Nephron progenitor cell (in vitro differentiated cells): Measurements from ENCODE around the gene MAPRE2.

Experiments
- DNase-seq: peaks from one replicate; pipeline ENCODE4 v3.0.0; 2021
- H3K27ac Mint-ChIP-seq: 2 replicates; pipeline ENCODE4 v1.8.0; 2021; ENCODE audit warnings: mild to moderate bottlenecking, moderate library complexity, mixed read lengths
- H3K27me3 Mint-ChIP-seq: 2 replicates; pipeline ENCODE4 v1.8.0; 2021; ENCODE audit warnings: mild to moderate bottlenecking, low read depth, mixed read lengths; ENCODE audit not compliant: poor library complexity
- H3K36me3 Mint-ChIP-seq: 2 replicates; pipeline ENCODE4 v1.8.0; 2021; ENCODE audit warnings: low read depth, mixed read lengths
- H3K4me1 Mint-ChIP-seq: 2 replicates; pipeline ENCODE4 v1.8.0; 2021; ENCODE audit warnings: mixed read lengths
- H3K4me3 Mint-ChIP-seq: 2 replicates; pipeline ENCODE4 v1.8.0; 2021; ENCODE audit warnings: mild to moderate bottlenecking, moderate library complexity, mixed read lengths
- H3K9me3 Mint-ChIP-seq: 2 replicates; pipeline ENCODE4 v1.8.0; 2021; ENCODE audit warnings: mild to moderate bottlenecking, moderate library complexity, mixed read lengths
- CTCF ChIP-seq: fragments of 200-600 bp; sonication (generic); IDR thresholded peaks from 2 replicates; pipeline ENCODE4 v1.5.0; 2021; ENCODE audit warnings: antibody characterized with exemption

The MAPRE2 gene

GRCh38 chr18:35139517-35139916 is 98.3 kb downstream of the MAPRE2 start:
- H3K27me3 Mint-ChIP-seq = peaks cover 2% of the 10 kb centered on the region
- no peak for DNase-seq
- H3K4me1 Mint-ChIP-seq = peaks cover 36% of the 10 kb centered on the region
- peaks cover 51% of the 10 kb centered on the region for H3K36me3 Mint-ChIP-seq
- no peak overlapping the region for H3K27ac Mint-ChIP-seq
- TF ChIP-seq CTCF = no peak
- no peaks in the 10 kb centered on the region for H3K9me3 Mint-ChIP-seq
- H3K4me3 Mint-ChIP-seq = no peak overlapping the region

- H3K4me1 Mint-ChIP-seq = peaks cover 36% of the 10 kb centered on the region
- TF ChIP-seq CTCF = no peak
- peaks cover 2% of the 10 kb centered on the region for H3K9me3 Mint-ChIP-seq
- H3K27me3 Mint-ChIP-seq = peaks cover 2% of the 10 kb centered on the region
- no peak overlapping the region for H3K4me3 Mint-ChIP-seq
- peaks cover 49% of the 10 kb centered on the region for H3K36me3 Mint-ChIP-seq
- DNase-seq = no peak
- no peak overlapping the region for H3K27ac Mint-ChIP-seq
These were observed 99.9 kb downstream of the MAPRE2 start for GRCh38 chr18:35141077-35141476.

- peaks cover 5% of the 10 kb centered on the region for H3K27me3 Mint-ChIP-seq
- peak overlapping the region; percentile 90 for H3K27ac Mint-ChIP-seq
- peaks cover 50% of the 10 kb centered on the region for H3K36me3 Mint-ChIP-seq
- DNase-seq = no peak
- TF ChIP-seq CTCF = no peak
- H3K4me3 Mint-ChIP-seq = no peak overlapping the region
- peaks cover 5% of the 10 kb centered on the region for H3K9me3 Mint-ChIP-seq
- H3K4me1 Mint-ChIP-seq = peaks cover 36% of the 10 kb centered on the region
These were observed 100.5 kb downstream of the MAPRE2 start for GRCh38 chr18:35141567-35142274.

- no peak for DNase-seq
- Mint-ChIP-seq H3K36me3 (peaks cover 52% of the 10 kb centered on the region), H3K4me1 (peaks cover 36% of the 10 kb centered on the region), H3K9me3 (peaks cover 9% of the 10 kb centered on the region), H3K4me3 (no peak overlapping the region), H3K27ac (peak overlapping the region; percentile 90), H3K27me3 (peaks cover 5% of the 10 kb centered on the region)
- TF ChIP-seq CTCF = no peak
These were observed 101.0 kb downstream of the MAPRE2 start for GRCh38 chr18:35142275-35142615.

- peaks cover 19% of the 10 kb centered on the region for H3K4me1 Mint-ChIP-seq
- H3K9me3 Mint-ChIP-seq = peaks cover 26% of the 10 kb centered on the region
- peak; percentile 61 for TF ChIP-seq CTCF
- peak; percentile 27 for DNase-seq
- H3K4me3 Mint-ChIP-seq = no peak overlapping the region
- peaks cover 3% of the 10 kb centered on the region for H3K27me3 Mint-ChIP-seq
- H3K27ac Mint-ChIP-seq = no peak overlapping the region
- peaks cover 53% of the 10 kb centered on the region for H3K36me3 Mint-ChIP-seq
These were observed 102.7 kb downstream of the MAPRE2 start for GRCh38 chr18:35143622-35144596.
